Measurements from ENCODE around the gene PLCG2.

DNA sequence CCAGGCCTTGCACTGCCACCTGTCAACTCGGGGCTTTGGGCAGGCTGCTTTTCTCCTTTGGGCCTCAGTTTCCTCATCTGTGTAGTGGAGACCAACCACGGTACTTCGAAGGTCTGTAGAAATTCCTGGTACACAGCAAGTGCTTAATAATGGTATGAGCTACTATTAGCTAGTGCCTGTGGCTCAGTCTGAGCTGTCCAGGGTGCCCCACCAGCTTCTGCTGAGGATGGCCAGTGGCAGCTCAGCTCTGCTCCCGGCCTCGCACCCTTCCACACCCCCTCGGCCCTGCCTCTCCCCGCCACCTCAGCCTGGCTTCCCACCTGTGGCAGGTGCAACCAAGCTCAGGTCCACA, 26.2 kb upstream of the PLCG2 start:
- TF ChIP-seq, protein P1, sequence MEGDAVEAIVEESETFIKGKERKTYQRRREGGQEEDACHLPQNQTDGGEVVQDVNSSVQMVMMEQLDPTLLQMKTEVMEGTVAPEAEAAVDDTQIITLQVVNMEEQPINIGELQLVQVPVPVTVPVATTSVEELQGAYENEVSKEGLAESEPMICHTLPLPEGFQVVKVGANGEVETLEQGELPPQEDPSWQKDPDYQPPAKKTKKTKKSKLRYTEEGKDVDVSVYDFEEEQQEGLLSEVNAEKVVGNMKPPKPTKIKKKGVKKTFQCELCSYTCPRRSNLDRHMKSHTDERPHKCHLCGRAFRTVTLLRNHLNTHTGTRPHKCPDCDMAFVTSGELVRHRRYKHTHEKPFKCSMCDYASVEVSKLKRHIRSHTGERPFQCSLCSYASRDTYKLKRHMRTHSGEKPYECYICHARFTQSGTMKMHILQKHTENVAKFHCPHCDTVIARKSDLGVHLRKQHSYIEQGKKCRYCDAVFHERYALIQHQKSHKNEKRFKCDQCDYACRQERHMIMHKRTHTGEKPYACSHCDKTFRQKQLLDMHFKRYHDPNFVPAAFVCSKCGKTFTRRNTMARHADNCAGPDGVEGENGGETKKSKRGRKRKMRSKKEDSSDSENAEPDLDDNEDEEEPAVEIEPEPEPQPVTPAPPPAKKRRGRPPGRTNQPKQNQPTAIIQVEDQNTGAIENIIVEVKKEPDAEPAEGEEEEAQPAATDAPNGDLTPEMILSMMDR (IDR thresholded peaks at IDR 0.05), result no peak
- no peak for TF ChIP-seq POLR2A (IDR thresholded peaks at IDR 0.05)
